ENCODE data around the gene ABCA3. TPM values are rescaled to one million over a fixed set of nuclear protein-coding genes. Genes with fewer than 3 reads are reported as not detected.

The ABCA3 gene
- total RNA-seq, 1 experiment from 2014 or later = 3.5 TPM

DNA sequence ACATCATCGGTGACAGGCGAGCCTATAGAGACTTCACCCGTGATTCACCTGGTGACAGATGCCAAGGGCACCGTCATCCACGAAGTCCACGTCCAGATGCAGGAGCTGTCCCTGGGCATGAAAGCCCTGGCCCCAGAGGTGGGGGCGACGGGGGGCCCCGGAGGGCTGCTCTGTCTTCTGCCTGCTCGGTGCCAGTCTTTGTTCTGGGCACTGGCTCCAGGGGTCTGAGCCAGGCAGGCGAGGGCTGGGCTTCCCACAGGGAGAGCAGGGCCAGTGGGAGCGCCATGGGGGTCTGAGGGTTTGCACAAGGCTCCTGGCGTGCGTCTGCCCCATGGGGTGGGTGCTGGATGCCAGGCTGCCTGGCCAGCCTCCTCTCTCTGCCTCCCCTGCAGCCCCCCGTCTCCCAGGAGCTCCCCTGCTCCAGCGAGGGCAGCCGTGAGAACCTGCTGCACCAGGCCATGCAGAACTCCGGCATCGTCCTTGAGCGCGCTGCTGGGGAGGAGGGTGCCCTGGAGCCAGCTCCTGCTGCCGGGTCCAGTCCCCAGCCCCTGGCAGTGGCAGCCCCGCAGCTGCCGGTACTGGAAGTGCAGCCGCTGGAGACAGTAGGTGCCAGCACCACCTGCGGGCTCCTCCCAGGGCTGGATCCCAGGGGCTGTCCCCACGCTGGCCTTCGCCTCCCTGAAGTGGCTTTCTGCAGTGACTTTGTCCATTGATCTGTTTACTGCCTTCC, 107.3 kb downstream of the ABCA3 start:
- Mint-ChIP-seq H3K9me3 (ENCODE audit: unreplicated experiment) (no peaks in the 10 kb centered on the region), H3K36me3 (ENCODE audit: insufficient read depth, unreplicated experiment) (peaks cover 63% of the 10 kb centered on the region), H3K27me3 (ENCODE audit: insufficient read depth, unreplicated experiment) (no peaks in the 10 kb centered on the region), H3K4me3 (ENCODE audit: unreplicated experiment) (no peak overlapping the region), H3K27ac (ENCODE audit: low read depth, unreplicated experiment) (no peak overlapping the region), H3K4me1 (ENCODE audit: insufficient read depth, unreplicated experiment) (no peaks in the 10 kb centered on the region)
- no TSS peak for BruUV-seq (replicated peaks)
- TF ChIP-seq, protein P1, sequence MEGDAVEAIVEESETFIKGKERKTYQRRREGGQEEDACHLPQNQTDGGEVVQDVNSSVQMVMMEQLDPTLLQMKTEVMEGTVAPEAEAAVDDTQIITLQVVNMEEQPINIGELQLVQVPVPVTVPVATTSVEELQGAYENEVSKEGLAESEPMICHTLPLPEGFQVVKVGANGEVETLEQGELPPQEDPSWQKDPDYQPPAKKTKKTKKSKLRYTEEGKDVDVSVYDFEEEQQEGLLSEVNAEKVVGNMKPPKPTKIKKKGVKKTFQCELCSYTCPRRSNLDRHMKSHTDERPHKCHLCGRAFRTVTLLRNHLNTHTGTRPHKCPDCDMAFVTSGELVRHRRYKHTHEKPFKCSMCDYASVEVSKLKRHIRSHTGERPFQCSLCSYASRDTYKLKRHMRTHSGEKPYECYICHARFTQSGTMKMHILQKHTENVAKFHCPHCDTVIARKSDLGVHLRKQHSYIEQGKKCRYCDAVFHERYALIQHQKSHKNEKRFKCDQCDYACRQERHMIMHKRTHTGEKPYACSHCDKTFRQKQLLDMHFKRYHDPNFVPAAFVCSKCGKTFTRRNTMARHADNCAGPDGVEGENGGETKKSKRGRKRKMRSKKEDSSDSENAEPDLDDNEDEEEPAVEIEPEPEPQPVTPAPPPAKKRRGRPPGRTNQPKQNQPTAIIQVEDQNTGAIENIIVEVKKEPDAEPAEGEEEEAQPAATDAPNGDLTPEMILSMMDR (IDR thresholded peaks at IDR 0.05; ENCODE audit: unreplicated experiment) = no peak
- intact Hi-C loops (cut with micrococcal nuclease) = no loop called here
- no peak for DNase-seq (ENCODE audit: unreplicated experiment)
- CTCF ChIA-PET = no interaction called here
- POLR2A ChIA-PET = no interaction called here

DNA sequence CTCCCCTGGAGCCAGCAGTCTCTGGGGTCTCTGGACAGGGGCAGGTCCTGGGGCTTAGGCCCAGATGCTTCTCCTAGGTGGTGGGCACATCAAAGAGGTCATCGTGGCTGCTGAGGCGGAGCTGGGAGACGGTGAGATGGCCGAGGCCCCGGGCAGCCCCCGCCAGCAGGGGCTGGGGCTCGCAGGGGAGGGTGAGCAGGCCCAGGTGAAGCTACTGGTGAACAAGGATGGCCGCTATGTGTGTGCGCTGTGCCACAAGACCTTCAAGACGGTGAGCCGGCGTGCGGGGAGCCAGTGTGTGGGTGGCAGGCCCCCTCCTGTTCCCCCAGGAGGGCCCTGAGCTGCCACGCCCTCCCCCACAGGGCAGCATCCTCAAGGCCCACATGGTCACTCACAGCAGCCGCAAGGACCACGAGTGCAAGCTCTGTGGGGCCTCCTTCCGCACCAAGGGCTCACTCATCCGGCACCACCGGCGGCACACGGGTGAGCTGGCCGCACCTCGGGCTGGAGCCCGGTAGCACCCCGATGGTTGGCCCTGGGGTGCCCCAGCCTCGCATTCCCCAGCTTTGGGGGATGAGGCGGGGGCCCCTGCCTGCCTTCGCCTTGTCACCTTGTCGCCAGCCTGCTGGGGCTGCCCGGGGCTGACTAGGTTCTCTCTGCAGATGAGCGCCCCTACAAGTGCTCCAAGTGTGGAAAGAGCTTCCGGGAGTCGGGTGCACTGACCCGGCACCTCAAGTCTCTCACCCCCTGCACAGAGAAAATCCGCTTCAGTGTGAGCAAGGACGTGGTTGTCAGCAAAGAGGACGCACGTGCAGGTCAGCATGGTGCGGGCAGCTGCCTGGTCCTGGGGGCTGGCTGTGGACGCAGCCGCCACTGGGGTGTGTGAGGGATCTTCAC, 108.2 kb downstream of the ABCA3 start:
- no peaks in the 10 kb centered on the region for H3K4me1 Mint-ChIP-seq (ENCODE audit: insufficient read depth, unreplicated experiment)
- CTCF ChIA-PET = no interaction called here
- TF ChIP-seq, protein P1 (IDR thresholded peaks at IDR 0.05; ENCODE audit: unreplicated experiment) = no peak
- H3K27me3 Mint-ChIP-seq (ENCODE audit: insufficient read depth, unreplicated experiment) = no peaks in the 10 kb centered on the region
- BruUV-seq (replicated peaks) = no TSS peak
- H3K36me3 Mint-ChIP-seq (ENCODE audit: insufficient read depth, unreplicated experiment) = peaks cover 56% of the 10 kb centered on the region
- no peaks in the 10 kb centered on the region for H3K9me3 Mint-ChIP-seq (ENCODE audit: unreplicated experiment)
- no peak overlapping the region for H3K27ac Mint-ChIP-seq (ENCODE audit: low read depth, unreplicated experiment)
- DNase-seq (ENCODE audit: unreplicated experiment) = no peak
- intact Hi-C loops (cut with micrococcal nuclease) = no loop called here
- no peak overlapping the region for H3K4me3 Mint-ChIP-seq (ENCODE audit: unreplicated experiment)
- POLR2A ChIA-PET = interaction anchor here (1.1 kb wide), 1 partner anchor 9 kb away, joined by 4 read pairs; no protein-coding TSS in a partner anchor

DNA sequence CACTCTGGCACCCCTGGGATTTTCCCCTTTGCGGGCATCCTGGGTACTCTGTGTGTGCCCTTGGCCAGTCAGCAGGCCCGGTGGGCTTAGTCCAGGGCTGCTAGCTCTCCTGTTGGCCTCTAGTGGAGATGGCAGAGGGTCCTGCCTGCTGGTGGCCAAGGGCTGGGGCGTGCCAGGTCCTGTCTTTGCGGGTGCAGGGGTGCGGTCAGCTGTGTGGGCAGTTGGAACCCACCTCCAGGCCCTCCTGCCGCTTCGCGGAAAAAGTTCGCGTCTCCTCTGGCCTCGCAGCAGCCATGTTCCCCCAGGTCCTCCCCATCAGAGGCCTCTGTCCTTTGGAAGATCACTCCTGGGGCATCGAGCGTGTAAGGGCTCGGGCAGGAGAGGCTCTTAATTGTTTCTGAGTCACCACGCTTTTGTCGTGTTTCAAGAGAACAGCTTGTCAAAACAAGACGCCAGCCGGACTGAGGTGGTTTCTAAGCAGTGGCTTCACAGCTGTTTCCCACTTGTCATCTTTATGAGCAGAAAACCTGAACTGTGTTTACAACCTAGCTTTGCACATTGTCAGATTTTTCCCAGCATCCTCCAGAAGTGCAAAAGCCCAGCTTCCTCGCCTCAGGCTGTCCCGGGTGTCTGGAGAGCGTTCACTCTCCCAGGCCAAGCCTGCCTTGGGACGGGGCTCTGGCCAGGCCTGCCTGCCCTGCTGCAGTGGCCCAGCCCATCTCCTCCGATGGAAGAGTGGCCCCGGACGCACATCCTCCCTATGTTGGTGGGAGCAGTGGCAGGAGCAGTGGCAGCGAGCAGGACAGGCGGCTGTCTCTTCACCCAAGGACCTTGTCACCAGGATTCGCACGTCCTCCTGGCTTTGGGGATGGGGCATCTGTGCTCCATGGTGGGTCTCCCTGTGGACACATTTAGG, 109.3 kb downstream of the ABCA3 start:
- H3K4me1 Mint-ChIP-seq (ENCODE audit: insufficient read depth, unreplicated experiment) = no peaks in the 10 kb centered on the region
- intact Hi-C loops (cut with micrococcal nuclease) = no loop called here
- H3K36me3 Mint-ChIP-seq (ENCODE audit: insufficient read depth, unreplicated experiment) = peaks cover 55% of the 10 kb centered on the region
- no peak for DNase-seq (ENCODE audit: unreplicated experiment)
- H3K27ac Mint-ChIP-seq (ENCODE audit: low read depth, unreplicated experiment) = no peak overlapping the region
- no peak overlapping the region for H3K4me3 Mint-ChIP-seq (ENCODE audit: unreplicated experiment)
- ChIA-PET POLR2A (interaction anchor here (0.5 to 1.1 kb wide), 3 partner anchors 8 to 282 kb away, joined by 3 to 6 read pairs (median 4); partner anchors contain the start of gene ECI1), CTCF (no interaction called here)
- no peaks in the 10 kb centered on the region for H3K27me3 Mint-ChIP-seq (ENCODE audit: insufficient read depth, unreplicated experiment)
- TF ChIP-seq, protein P1 (IDR thresholded peaks at IDR 0.05; ENCODE audit: unreplicated experiment) = no peak
- no peaks in the 10 kb centered on the region for H3K9me3 Mint-ChIP-seq (ENCODE audit: unreplicated experiment)
- no TSS peak for BruUV-seq (replicated peaks)

Data from MCF 10A (cell line).